ENCODE data around the gene IGDCC3. TPM values are rescaled to one million over a fixed set of nuclear protein-coding genes. Genes with fewer than 3 reads are reported as not detected.

IGDCC3 gene
- polyA plus RNA-seq, 1 donor (not counting 4 experiments of a cell fraction or from before 2014, with no cell fraction given), result not detected

GRCh38 chr15:65339920-65340319 lies 37.9 kb downstream of the IGDCC3 start:
- dilution Hi-C loops (cut with MboI; ENCODE audit: extremely low pct_ligation_motif_present, low sequenced_read_pairs), result no loop called here
- no peak for FAIRE-seq

GRCh38 chr15:65339416-65339815 lies 38.4 kb downstream of the IGDCC3 start:
- no peak overlapping the region for H3K27ac ChIP-seq (ENCODE audit: control insufficient read depth, insufficient read depth, low read length)
- no peak overlapping the region for H3K4me3 ChIP-seq (ENCODE audit: control insufficient read depth in 2 of 3, extremely low read depth in 1 of 3, insufficient read depth in 2 of 3, low read depth in 1 of 3, low read length in 3 of 3)
- H2AFZ ChIP-seq (ENCODE audit: control insufficient read depth, low read length), result no peak overlapping the region
- FAIRE-seq, result no peak
- H3K36me3 ChIP-seq (ENCODE audit: control insufficient read depth in 2 of 2, extremely low read depth in 1 of 2, insufficient read depth in 2 of 2, low read length in 2 of 2), result no peaks in the 10 kb centered on the region
- no peaks in the 10 kb centered on the region for H3K79me2 ChIP-seq (ENCODE audit: control insufficient read depth, insufficient read depth, low read length)
- dilution Hi-C loops (cut with MboI; ENCODE audit: extremely low pct_ligation_motif_present, low sequenced_read_pairs), result no loop called here
- H4K20me1 ChIP-seq (ENCODE audit: control insufficient read depth, extremely low read depth, insufficient read depth, low read length), result no peaks in the 10 kb centered on the region
- no peak overlapping the region for H3K4me2 ChIP-seq (ENCODE audit: control insufficient read depth, extremely low read depth, insufficient read depth, low read depth, low read length)
- no peak overlapping the region for H3K9ac ChIP-seq (ENCODE audit: control insufficient read depth, extremely low read depth, insufficient read depth, low read length)
- no peaks in the 10 kb centered on the region for H3K4me1 ChIP-seq (ENCODE audit: control insufficient read depth, extremely low read depth, insufficient read depth, low read length)
- peaks cover 23% of the 10 kb centered on the region for H3K27me3 ChIP-seq (ENCODE audit: control insufficient read depth, extremely low read depth, insufficient read depth, low read length)
- DNase-seq (ENCODE audit: low read depth, low spot score), result no peak
- no peaks in the 10 kb centered on the region for H3K9me1 ChIP-seq (ENCODE audit: control insufficient read depth, extremely low read depth, insufficient read depth, low read length)
- H3K9me3 ChIP-seq (ENCODE audit: control insufficient read depth, low read depth, low read length), result no peaks in the 10 kb centered on the region
- TF ChIP-seq EZH2 (IDR thresholded peaks at IDR 0.05; ENCODE audit: low read length) (no peak), CTCF (optimal IDR thresholded peaks at IDR 0.05 in 1 of 3, IDR thresholded peaks at IDR 0.05 in 1 of 3, conservative IDR thresholded peaks at IDR 0.05 in 1 of 3; ENCODE audit: extremely low read depth in 1 of 3, insufficient read depth in 2 of 3, low read length in 3 of 3) (no peak)

More at GRCh38 chr15:65339920-65340319, 37.9 kb downstream of the IGDCC3 start:
- no peak overlapping the region for H3K4me3 ChIP-seq (ENCODE audit: control insufficient read depth in 2 of 3, extremely low read depth in 1 of 3, insufficient read depth in 2 of 3, low read depth in 1 of 3, low read length in 3 of 3)
- no peak for TF ChIP-seq EZH2 (IDR thresholded peaks at IDR 0.05; ENCODE audit: low read length)
- TF ChIP-seq CTCF (optimal IDR thresholded peaks at IDR 0.05 in 1 of 3, IDR thresholded peaks at IDR 0.05 in 1 of 3, conservative IDR thresholded peaks at IDR 0.05 in 1 of 3; ENCODE audit: extremely low read depth in 1 of 3, insufficient read depth in 2 of 3, low read length in 3 of 3), result no peak
- no peaks in the 10 kb centered on the region for H3K36me3 ChIP-seq (ENCODE audit: control insufficient read depth in 2 of 2, extremely low read depth in 1 of 2, insufficient read depth in 2 of 2, low read length in 2 of 2)
- no peak for DNase-seq (ENCODE audit: low read depth, low spot score)
- H3K9ac ChIP-seq (ENCODE audit: control insufficient read depth, extremely low read depth, insufficient read depth, low read length), result no peak overlapping the region
- H4K20me1 ChIP-seq (ENCODE audit: control insufficient read depth, extremely low read depth, insufficient read depth, low read length), result no peaks in the 10 kb centered on the region
- no peak overlapping the region for H2AFZ ChIP-seq (ENCODE audit: control insufficient read depth, low read length)
- no peak overlapping the region for H3K27ac ChIP-seq (ENCODE audit: control insufficient read depth, insufficient read depth, low read length)
- H3K4me2 ChIP-seq (ENCODE audit: control insufficient read depth, extremely low read depth, insufficient read depth, low read depth, low read length), result no peak overlapping the region
- no peaks in the 10 kb centered on the region for H3K79me2 ChIP-seq (ENCODE audit: control insufficient read depth, insufficient read depth, low read length)
- H3K4me1 ChIP-seq (ENCODE audit: control insufficient read depth, extremely low read depth, insufficient read depth, low read length), result no peaks in the 10 kb centered on the region
- peaks cover 23% of the 10 kb centered on the region for H3K27me3 ChIP-seq (ENCODE audit: control insufficient read depth, extremely low read depth, insufficient read depth, low read length)
- no peaks in the 10 kb centered on the region for H3K9me3 ChIP-seq (ENCODE audit: control insufficient read depth, low read depth, low read length)
- no peaks in the 10 kb centered on the region for H3K9me1 ChIP-seq (ENCODE audit: control insufficient read depth, extremely low read depth, insufficient read depth, low read length)

Data from keratinocyte (primary cell).